HG03060 (cell line): ENCODE results near the gene RAB4B.
"Not testable (repeated sequence)": the region's sequence is repeated elsewhere in the genome, so short reads cannot be mapped to it uniquely, and the experiment has no call there.

ENCODE experiments used
- ATAC-seq: cut with Tn5 transposase; IDR thresholded peaks from one replicate; pipeline ENCODE4 v1.9.1; 2021; ENCODE audit warnings: low read depth, moderate number of reproducible peaks; ENCODE audit not compliant: unreplicated experiment

RAB4B gene

GRCh38 chr19:40801426-40802299 lies 23.6 kb downstream of the RAB4B start:
- ATAC-seq, result no peak

GRCh38 chr19:40802300-40803169 lies 24.5 kb downstream of the RAB4B start:
- ATAC-seq, result no peak

- no peak for ATAC-seq
These were observed 25.3 kb downstream of the RAB4B start for GRCh38 chr19:40803170-40803856.

DNA sequence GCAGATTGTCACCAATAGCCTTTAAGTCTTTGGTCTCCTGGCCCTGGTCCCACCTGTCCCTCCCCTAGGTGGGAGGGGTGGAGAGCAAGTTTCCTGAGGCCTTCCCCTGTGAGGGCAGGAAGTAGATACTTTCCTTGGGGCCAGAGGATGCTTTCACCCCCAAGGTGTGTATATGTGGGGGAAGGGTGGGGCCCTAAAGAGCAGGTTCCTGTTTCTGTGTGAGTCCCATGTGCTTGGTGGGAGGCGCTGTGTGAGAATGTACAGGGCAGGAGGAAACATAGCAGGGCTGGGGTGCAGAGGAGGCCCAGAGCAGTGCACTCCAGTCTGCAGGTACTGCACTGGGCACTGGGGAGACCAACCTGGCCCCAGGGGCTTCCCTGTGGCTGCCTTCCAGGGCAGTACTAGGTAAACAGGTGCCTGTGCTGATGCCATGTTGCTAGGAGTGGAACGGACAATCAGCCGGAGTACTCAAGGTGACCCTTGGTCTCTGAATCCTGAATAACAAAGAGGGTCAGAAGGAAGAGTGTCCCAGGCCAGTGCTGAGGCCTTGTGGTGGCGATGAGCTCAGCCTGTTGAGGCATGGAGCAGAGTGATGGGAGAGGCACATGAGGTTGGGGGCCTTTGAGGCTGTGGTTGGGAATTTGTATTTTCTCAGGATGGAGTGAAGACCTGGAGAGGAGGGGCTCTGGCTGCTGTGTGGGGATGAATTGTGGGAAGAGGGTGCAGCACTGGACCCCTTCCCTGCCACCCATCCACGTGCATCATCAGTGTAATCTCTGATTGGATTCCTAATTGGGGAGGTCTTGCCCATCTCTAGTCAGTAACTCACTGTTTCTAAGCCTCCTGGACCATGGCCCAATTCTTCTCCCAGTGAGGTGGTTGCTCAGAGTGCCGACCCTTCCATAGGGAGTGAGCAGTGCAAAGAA lies 26.1 kb downstream of the RAB4B start:
- ATAC-seq, result no peak

DNA sequence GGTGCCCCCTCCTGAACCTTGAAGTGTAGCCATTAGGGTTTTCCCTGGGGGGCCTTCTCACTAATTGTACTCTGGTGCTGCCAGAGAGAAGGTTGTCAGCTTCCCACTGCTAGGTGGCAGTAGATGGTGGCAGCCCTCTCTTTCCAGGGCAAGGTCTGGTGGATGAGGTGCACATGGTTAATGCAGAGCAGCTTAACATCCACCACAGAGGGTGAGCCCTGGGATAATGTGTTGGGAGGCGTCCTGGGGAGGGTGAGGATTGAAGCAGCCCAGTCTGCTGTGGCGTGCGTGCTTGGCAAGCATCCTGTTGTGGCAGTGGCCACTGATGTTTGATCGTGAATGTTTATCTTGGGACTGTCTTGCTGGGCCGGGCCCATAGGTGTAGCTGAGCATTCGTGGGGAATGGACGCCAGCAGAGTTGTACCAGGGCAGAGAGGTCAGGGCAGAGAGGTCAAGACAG lies 26.8 kb downstream of the RAB4B start:
- ATAC-seq, result no peak

DNA sequence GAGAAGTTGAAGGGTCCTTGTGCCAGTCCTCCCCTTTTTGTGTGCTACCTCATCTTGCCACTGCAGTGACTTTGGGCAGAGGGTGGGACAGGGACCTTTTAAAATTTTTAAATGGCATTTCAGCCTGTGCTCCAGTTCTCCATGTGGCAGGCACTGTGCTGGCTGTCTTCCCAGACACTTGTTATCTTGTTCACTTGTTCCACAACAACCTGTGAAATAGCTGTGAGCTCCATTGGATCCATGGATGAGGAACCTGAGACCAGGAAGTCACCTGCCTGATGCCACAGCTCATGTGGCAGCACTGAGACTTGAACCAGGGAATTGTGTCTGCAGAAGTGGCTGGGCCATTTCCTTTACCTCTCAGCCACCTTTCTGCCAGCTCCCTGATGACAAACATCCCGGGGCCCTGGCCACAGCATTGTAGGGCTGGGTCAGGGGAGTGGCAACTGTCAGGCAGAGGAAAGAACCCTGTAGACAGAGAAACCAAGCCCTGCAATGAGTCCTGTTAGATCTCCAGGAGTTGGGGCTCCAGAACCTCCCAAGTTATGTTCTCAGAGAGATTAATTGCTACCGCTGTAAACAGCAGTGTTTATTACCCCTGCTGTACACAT lies 27.3 kb downstream of the RAB4B start:
- no peak for ATAC-seq

DNA sequence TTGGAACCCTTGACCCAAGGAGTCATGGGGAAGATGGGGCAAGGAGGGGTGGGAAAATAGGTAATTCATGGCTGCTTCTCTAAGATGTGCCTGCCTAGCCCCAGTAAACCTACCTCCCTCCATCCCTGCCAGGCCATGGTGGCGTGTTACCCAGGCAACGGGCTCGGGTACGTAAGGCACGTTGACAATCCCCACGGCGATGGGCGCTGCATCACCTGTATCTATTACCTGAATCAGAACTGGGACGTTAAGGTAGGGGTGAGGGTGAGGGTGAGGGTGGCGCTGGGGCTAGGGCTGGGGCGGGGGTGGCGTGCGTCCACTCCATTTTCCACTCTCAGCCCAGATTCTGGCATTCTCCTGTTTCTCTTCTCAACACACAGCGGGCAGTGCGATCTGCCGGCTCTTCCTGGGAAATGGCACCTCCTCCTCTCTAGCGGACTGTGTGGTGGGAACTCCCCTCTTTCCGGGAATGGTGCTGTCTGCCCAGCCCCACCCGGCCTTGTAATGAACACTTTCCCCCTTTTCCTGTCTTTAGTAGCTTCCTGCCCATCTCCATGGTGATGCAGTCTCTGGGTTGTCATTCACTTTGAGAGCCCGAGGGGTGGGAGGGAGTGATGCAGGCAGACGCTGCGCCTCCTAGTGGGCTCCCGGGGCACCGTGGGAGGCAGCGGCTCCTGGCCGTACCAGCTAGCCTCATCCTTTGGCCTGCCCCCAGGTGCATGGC lies 28.5 kb downstream of the RAB4B start:
- ATAC-seq, result no peak

- no peak for ATAC-seq
These were observed 29.3 kb downstream of the RAB4B start for GRCh38 chr19:40807147-40808020.

GRCh38 chr19:40808021-40808325 lies 29.9 kb downstream of the RAB4B start:
- no peak for ATAC-seq

- no peak for ATAC-seq
These were observed 30.4 kb downstream of the RAB4B start for GRCh38 chr19:40808497-40808896.

- no peak for ATAC-seq
These were observed 31.5 kb downstream of the RAB4B start for GRCh38 chr19:40809358-40810086.

DNA sequence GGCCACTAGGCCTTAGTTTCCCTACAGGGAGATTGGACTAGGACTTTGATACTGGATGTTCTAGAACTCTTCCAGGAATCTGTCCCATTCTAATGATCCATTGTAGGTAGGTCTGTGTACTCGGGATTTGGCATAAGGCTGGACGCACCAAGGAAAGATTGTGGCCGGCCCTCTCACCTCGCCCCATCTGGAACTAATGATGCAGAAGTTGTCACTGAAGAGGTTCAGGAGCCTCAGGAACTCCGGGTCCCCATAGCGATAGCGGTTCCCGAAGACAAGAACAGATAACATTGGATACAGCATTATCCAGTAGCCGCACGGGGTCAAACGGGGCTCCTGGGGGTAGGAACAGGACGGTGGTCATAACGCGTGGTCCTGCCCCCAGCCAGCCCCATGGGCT lies 32.1 kb downstream of the RAB4B start:
- no peak for ATAC-seq

DNA sequence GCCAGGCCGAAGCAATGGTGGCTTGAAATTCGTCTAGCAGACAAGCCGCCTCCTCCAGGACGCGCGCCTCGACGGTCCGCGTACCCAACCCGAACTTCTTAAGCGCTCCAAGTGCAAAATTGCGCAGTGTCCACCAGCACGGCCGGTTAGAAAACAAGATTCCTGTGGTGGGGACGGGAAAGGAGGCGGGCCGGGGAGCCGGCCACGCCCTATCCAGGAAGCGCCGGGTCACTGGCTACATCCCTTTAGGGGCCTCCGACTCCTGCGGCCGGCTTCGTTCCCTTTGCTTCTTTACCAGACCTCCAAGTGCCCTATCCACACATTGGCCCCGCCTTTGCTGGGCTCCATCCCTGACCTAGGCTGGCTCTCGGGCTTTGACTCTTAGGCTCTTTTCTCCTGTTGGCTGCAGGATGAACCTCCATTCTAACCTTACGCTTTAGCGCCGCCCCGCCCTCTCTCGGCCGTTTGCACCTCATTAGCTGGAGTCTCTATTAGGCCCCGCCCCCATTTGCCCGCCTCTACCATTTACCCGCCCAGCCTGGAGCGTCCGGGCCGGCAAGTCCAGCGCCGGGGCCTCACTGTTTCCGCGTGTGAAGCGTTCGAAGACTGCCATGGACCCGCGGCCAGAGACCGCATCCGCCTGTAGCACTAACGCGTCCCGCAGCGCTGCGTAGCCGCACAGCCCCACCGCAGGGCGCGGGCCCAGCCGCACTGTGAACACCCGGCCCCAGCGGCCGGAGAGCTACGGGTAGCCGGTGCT lies 32.8 kb downstream of the RAB4B start:
- ATAC-seq, result not testable (repeated sequence)

DNA sequence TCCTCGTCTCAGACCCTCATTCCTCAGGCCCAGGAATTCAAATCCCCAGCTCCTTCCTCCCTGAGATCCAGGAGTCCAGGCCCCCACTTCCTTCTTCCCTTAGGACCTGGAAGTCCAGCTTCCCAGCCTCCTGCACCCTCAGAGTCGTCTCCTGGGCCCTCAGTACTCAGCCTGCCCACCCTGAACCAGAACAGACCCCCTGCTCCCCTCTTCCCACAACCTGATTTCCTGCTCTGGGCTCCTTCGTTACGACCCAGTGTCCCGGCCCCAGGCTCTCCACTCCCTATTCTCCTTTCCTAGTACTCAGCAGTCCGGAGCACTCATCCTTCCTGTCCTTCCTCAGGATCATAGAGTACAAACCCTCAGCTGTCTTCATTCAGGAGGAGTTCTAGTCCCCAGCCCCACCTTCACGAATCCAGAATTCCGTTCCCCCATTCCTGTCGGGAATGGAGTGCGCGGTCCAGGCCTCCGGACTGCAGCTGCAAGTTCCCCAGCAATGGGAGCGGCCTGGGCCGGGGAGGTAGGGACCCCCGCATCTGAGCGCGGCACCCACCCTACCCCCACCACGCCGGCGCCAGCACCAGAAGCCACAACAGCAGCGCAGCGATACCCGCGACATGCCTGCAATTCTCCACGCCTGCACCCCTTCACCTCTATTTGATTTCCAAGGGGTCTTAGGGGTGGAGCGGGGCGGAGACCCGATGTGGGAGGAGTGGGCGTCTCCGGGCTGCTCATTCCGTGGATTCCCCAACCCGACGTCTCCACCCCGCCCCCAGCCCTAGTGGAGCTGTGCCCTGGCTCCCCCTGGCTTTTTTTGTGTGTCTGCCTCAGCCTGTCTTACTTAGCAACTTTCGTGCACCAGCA lies 33.7 kb downstream of the RAB4B start:
- no peak for ATAC-seq

GRCh38 chr19:40812571-40812970 lies 34.5 kb downstream of the RAB4B start:
- ATAC-seq, result not testable (repeated sequence)

- no peak for ATAC-seq
These were observed 35.1 kb downstream of the RAB4B start for GRCh38 chr19:40813182-40813581.
